Right atrium auricular region (tissue), 2 donors: ENCODE results near the gene TMIGD2. TPM values are rescaled to one million over a fixed set of nuclear protein-coding genes. Genes with fewer than 3 reads are reported as not detected.

ENCODE experiments used
- DNase-seq: peaks from one replicate; pipeline ENCODE4 v3.0.0-alpha.2; 2019; ENCODE audit warnings: low spot score
- H3K27ac ChIP-seq, 2 donors: fragments of 200-600 bp; sonication (generic); 1 replicate in 1 of 2; 2 replicates in 1 of 2; pipeline ENCODE4 v1.5.1; 2016 to 2019
- H3K27me3 ChIP-seq, 2 donors: fragments of 200-600 bp; sonication (generic); one replicate each; pipeline versions ENCODE4 v1.5.1 to v1.6.0; 2017 to 2019
- H3K36me3 ChIP-seq: fragments of 200-600 bp; sonication (generic); one replicate; pipeline ENCODE4 v1.5.1; 2016
- H3K4me1 ChIP-seq, 2 donors: fragments of 200-600 bp; sonication (generic); one replicate each; pipeline versions ENCODE4 v1.5.1 to v1.6.0; 2017 to 2019
- H3K4me3 ChIP-seq, 2 donors: fragments of 200-600 bp; sonication (generic); 1 replicate in 1 of 2; 2 replicates in 1 of 2; pipeline ENCODE4 v1.5.1; 2017 to 2019; ENCODE audit warnings: mild to moderate bottlenecking in 1 of 2, moderate library complexity in 1 of 2
- H3K9me3 ChIP-seq, 2 donors: fragments of 200-600 bp; sonication (generic); one replicate each; pipeline ENCODE4 v1.5.1; 2019
- CTCF ChIP-seq, 2 donors: fragments of 200-600 bp; sonication (generic); IDR thresholded peaks; one replicate each; pipeline ENCODE4 v1.5.1; 2019; ENCODE audit warnings: antibody characterized with exemption in 2 of 2
- total RNA-seq, 2 donors: library from RNA; depleted of rRNA; stranded (reverse); fragments of >200 nt; gene quantifications; one replicate each; pipeline ENCODE4 v1.1.0, GENCODE V29; 2016

The TMIGD2 gene
- total RNA-seq, 2 donors from 2014 or later, result 0.28 TPM; not detected in 1

GRCh38 chr19:4345342-4346019 lies 43.3 kb upstream of the TMIGD2 start:
- peaks cover 0 to 13% of the 10 kb centered on the region in 2 donors for H3K4me1 ChIP-seq
- TF ChIP-seq CTCF (IDR thresholded peaks at IDR 0.05), result no peak
- no peak overlapping the region for H3K4me3 ChIP-seq
- no peaks in the 10 kb centered on the region for H3K9me3 ChIP-seq
- no peak for DNase-seq
- H3K27me3 ChIP-seq, result no peaks in the 10 kb centered on the region
- H3K27ac ChIP-seq, result no peak overlapping the region
- H3K36me3 ChIP-seq, result no peaks in the 10 kb centered on the region

GRCh38 chr19:4343370-4344307 lies 41.5 kb upstream of the TMIGD2 start, which contains the start of gene MPND:
Gene MPND (plus strand): TSS chr19:4343562. CDS start chr19:4343594, 32 bp downstream.
- no peaks in the 10 kb centered on the region for H3K36me3 ChIP-seq
- H3K27ac ChIP-seq, result peak within 1 kb of the TSS; percentile 87 to 96
- peak; percentile 93 for DNase-seq
- no peak for TF ChIP-seq CTCF (IDR thresholded peaks at IDR 0.05)
- H3K9me3 ChIP-seq, result no peaks in the 10 kb centered on the region
- no peaks in the 10 kb centered on the region for H3K27me3 ChIP-seq
- peak within 1 kb of the TSS; percentile 66 to 72 for H3K4me3 ChIP-seq
- peaks cover 0 to 19% of the 10 kb centered on the region in 2 donors for H3K4me1 ChIP-seq

GRCh38 chr19:4342615-4343369 lies 40.6 kb upstream of the TMIGD2 start:
- Histone ChIP-seq H3K36me3 (no peaks in the 10 kb centered on the region), H3K4me1 (peaks cover 0 to 23% of the 10 kb centered on the region in 2 donors), H3K27me3 (no peaks in the 10 kb centered on the region), H3K4me3 (peak overlapping the region; percentile 66 to 72), H3K9me3 (no peaks in the 10 kb centered on the region), H3K27ac (peak overlapping the region; percentile 87 to 96)
- peak; percentile 99 for DNase-seq
- no peak for TF ChIP-seq CTCF (IDR thresholded peaks at IDR 0.05)

- Histone ChIP-seq H3K36me3 (no peaks in the 10 kb centered on the region), H3K9me3 (no peaks in the 10 kb centered on the region), H3K4me3 (peak overlapping the region; percentile 66 to 72), H3K4me1 (peaks cover 0 to 23% of the 10 kb centered on the region in 2 donors), H3K27me3 (no peaks in the 10 kb centered on the region), H3K27ac (peak overlapping the region; percentile 87 to 96)
- DNase-seq, result no peak
- no peak for TF ChIP-seq CTCF (IDR thresholded peaks at IDR 0.05)
Observed at GRCh38 chr19:4342314-4342614, 40.1 kb upstream of the TMIGD2 start.

- no peak for DNase-seq
- H3K36me3 ChIP-seq, result no peaks in the 10 kb centered on the region
- peak within 1 kb of the TSS; percentile 6 to 67 for H3K27ac ChIP-seq
Observed at GRCh38 chr19:4338441-4339355, 36.5 kb upstream of the TMIGD2 start, which contains the start of gene STAP2. Gene STAP2 (minus strand): TSS chr19:4338827. CDS start chr19:4338753, 74 bp downstream.

More at GRCh38 chr19:4338441-4339355, 36.5 kb upstream of the TMIGD2 start, which contains the start of gene STAP2:
- H3K4me3 ChIP-seq, result peak within 1 kb of the TSS; percentile 28 to 52
- H3K9me3 ChIP-seq, result no peaks in the 10 kb centered on the region
- H3K27me3 ChIP-seq, result no peaks in the 10 kb centered on the region
- H3K4me1 ChIP-seq, result peaks cover 0 to 16% of the 10 kb centered on the region in 2 donors
- TF ChIP-seq CTCF (IDR thresholded peaks at IDR 0.05), result no peak
